Esophagus muscularis mucosa (tissue), 4 donors: ENCODE results near the gene EMILIN3. TPM values are rescaled to one million over a fixed set of nuclear protein-coding genes. Genes with fewer than 3 reads are reported as not detected.
A peak's percentile ranks its signal among the peaks of the same experiment; 100 is the strongest.

ENCODE experiments used
- DNase-seq: peaks from one replicate; pipeline ENCODE4 v3.0.0-alpha.2; 2017; ENCODE audit errors: extremely low spot score
- H3K27ac ChIP-seq, 4 donors: fragments of 200-600 bp; sonication (generic); replicated peaks in 1 of 4; 1 replicate in 3 of 4; 2 replicates in 1 of 4; pipeline ENCODE4 v1.5.1; 2016 to 2019; ENCODE audit warnings: mild to moderate bottlenecking in 1 of 4
- H3K27me3 ChIP-seq, 4 donors: fragments of 200-600 bp; sonication (generic); one replicate each; pipeline versions ENCODE4 v1.5.1 to v1.6.0; 2016 to 2019
- H3K36me3 ChIP-seq, 4 donors: fragments of 200-600 bp; sonication (generic); one replicate each; pipeline ENCODE4 v1.5.1; 2016 to 2019
- H3K4me1 ChIP-seq, 4 donors: fragments of 200-600 bp; sonication (generic); one replicate each; pipeline ENCODE4 v1.5.1; 2016 to 2019
- H3K4me3 ChIP-seq, 4 donors: fragments of 200-600 bp; sonication (generic); 1 replicate in 2 of 4; 2 replicates in 2 of 4; pipeline ENCODE4 v1.5.1; 2016 to 2019; ENCODE audit warnings: mild to moderate bottlenecking in 4 of 4, moderate library complexity in 1 of 4
- H3K9me3 ChIP-seq, 4 donors: fragments of 200-600 bp; sonication (generic); 1 replicate in 3 of 4; 2 replicates in 1 of 4; pipeline ENCODE4 v1.5.1; 2016 to 2019
- CTCF ChIP-seq, 3 experiments: fragments of 200-600 bp in 2 of 3; fragments of 450-650 bp in 1 of 3; sonication (generic) in 2 of 3; IDR thresholded peaks; one replicate each; pipeline ENCODE4 v1.5.1; 2017 to 2019; ENCODE audit warnings: antibody characterized with exemption in 3 of 3, mild to moderate bottlenecking in 2 of 3, moderate library complexity in 1 of 3
- EP300 ChIP-seq: sonication (generic); formaldehyde crosslinking; IDR thresholded peaks from one replicate; pipeline ENCODE4 v1.6.1; 2017; ENCODE audit warnings: antibody characterized with exemption
- POLR2A ChIP-seq: fragments of 450-650 bp; IDR thresholded peaks from one replicate; pipeline ENCODE4 v1.6.1; 2017; ENCODE audit warnings: antibody characterized with exemption, moderate library complexity, mild to moderate bottlenecking, low read depth
- POLR2AphosphoS5 ChIP-seq, 2 donors: sonication (generic); formaldehyde crosslinking; IDR thresholded peaks; one replicate each; pipeline ENCODE4 v1.6.1; 2017; ENCODE audit warnings: antibody characterized with exemption in 2 of 2
- WGBS: methylation state at CpG from one replicate; pipeline ENCODE4 v1.1.5; 2018; 5-methylcytosine and 5-hydroxymethylcytosine counted together
- intact Hi-C: fragments of 100-400 bp; cut with DNase I; formaldehyde crosslinking; loops from one replicate; pipeline ENCODE4 v1.15.1; 2023
- total RNA-seq, 4 donors: library from RNA; depleted of rRNA; stranded (reverse); fragments of >200 nt; gene quantifications; one replicate each; pipeline versions ENCODE4 v1.1.0 to v1.2.1, GENCODE V29; 2016

Gene EMILIN3
- total RNA-seq, 4 donors from 2014 or later: 0.83 to 5.6 (median 4.5) TPM

GRCh38 chr20:41392871-41393704, 26.5 kb upstream of the EMILIN3 start:
- Histone ChIP-seq H3K27me3 (no peaks in the 10 kb centered on the region), H3K27ac (peak overlapping the region in 3 of 4 donors; percentile 34 to 65 (median 38)), H3K36me3 (no peaks in the 10 kb centered on the region), H3K9me3 (no peaks in the 10 kb centered on the region), H3K4me1 (peaks cover 27 to 55% (median 52%) of the 10 kb centered on the region in 4 donors), H3K4me3 (no peak overlapping the region)
- intact Hi-C loops: no loop called here
- no peak for DNase-seq
- 60% methylated on average over 11 of the region's 12 CpGs for WGBS
- TF ChIP-seq EP300 (no peak), POLR2AphosphoS5 (IDR thresholded peaks at IDR 0.05) (peak; percentile 53 to 57)

DNA sequence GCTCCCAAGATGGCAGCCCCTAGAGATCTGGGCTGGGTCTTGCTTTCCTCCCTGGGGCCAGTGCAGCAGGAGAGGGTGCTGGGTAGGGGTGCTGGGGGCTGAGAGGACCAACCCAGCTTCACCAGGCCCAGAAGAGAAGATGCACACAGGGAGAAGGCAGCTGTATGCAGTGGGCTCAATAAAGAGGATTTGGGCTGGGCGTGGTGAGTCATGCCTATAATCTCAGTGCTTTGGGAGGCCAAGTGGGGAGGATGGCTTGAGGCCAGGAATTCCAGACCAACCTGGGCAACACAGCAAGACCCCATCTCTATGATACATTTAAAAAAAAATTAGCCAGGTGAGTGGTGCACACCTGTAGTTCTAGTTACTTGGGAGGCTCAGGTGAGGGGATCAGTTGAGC, 25.7 kb upstream of the EMILIN3 start:
- WGBS: 87% methylated on average over 1 of the region's 1 CpG
- Histone ChIP-seq H3K27me3 (no peaks in the 10 kb centered on the region), H3K9me3 (no peaks in the 10 kb centered on the region), H3K27ac (peak overlapping the region in 3 of 4 donors; percentile 34 to 65 (median 38)), H3K4me3 (no peak overlapping the region), H3K4me1 (peaks cover 29 to 57% (median 53%) of the 10 kb centered on the region in 4 donors), H3K36me3 (no peaks in the 10 kb centered on the region)
- no peak for TF ChIP-seq EP300
- TF ChIP-seq CTCF (IDR thresholded peaks at IDR 0.05): no peak
- no peak for TF ChIP-seq POLR2AphosphoS5 (IDR thresholded peaks at IDR 0.05)
- no peak for TF ChIP-seq POLR2A
- intact Hi-C loops: no loop called here
- DNase-seq: no peak

GRCh38 chr20:41391587-41392001, 25.0 kb upstream of the EMILIN3 start:
- H3K4me1 ChIP-seq: peaks cover 36 to 64% (median 60%) of the 10 kb centered on the region in 4 donors
- peak overlapping the region in 1 of 4 donors; percentile 34 for H3K27ac ChIP-seq

DNA sequence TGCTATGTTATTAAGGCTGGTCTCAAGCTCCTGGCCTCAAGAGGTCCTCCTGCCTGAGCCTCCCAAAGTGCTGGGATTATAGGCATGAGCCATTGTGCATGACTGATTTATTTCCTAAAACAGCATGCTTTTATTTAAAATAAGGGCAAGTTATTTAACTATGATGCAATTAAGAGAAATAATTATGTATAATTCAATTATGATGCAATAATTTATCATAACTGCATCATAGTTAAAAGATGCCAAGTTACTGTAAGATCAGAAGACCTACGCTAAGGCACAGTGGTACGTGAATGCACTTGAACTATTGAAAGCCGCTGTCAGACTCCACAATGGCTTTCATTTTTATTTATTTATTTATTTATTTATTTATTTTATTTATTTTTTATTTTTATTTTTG, 24.3 kb upstream of the EMILIN3 start:
- Histone ChIP-seq H3K36me3 (no peaks in the 10 kb centered on the region), H3K27me3 (no peaks in the 10 kb centered on the region), H3K4me3 (no peak overlapping the region), H3K27ac (no peak overlapping the region), H3K9me3 (no peaks in the 10 kb centered on the region), H3K4me1 (peaks cover 34 to 60% (median 55%) of the 10 kb centered on the region in 4 donors)
- 100% methylated on average over 3 of the region's 3 CpGs for WGBS
- intact Hi-C loops: no loop called here
- TF ChIP-seq POLR2A (no peak), EP300 (no peak)
- DNase-seq: no peak

More at GRCh38 chr20:41391587-41392001, 25.0 kb upstream of the EMILIN3 start:
- no peaks in the 10 kb centered on the region for H3K9me3 ChIP-seq
- no peak overlapping the region for H3K4me3 ChIP-seq
- no peaks in the 10 kb centered on the region for H3K36me3 ChIP-seq
- H3K27me3 ChIP-seq: no peaks in the 10 kb centered on the region
- TF ChIP-seq CTCF (IDR thresholded peaks at IDR 0.05) (no peak), POLR2AphosphoS5 (IDR thresholded peaks at IDR 0.05) (no peak), EP300 (no peak), POLR2A (no peak)
- DNase-seq: no peak
- intact Hi-C loops: no loop called here
- whole genome bisulfite sequencing: 96% methylated on average over 10 of the region's 10 CpGs

DNA sequence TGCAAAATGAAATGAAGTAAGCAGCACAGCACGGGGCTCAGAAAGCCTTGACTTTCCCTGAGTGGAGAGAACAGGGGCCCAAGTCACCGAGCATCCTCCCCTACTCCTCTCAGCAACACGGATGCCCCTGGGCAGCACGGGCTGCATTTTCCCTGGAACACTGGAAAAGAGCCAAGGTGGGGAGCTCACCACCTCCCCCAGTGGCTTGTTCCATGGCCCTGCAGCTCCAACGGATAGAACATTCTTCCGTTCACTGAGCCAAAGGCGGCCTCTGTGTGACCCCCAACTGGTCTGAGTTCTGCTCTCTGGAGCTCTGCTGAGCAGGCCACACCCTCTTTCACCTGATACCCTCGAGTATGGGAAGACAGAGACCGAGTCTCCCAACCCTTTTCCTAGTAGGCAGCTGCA, 20.8 kb upstream of the EMILIN3 start:
- no peak for TF ChIP-seq POLR2A
- TF ChIP-seq CTCF (IDR thresholded peaks at IDR 0.05): peak in 1 of 3 experiments; percentile 5
- Histone ChIP-seq H3K27ac (peak overlapping the region in 1 of 4 donors; percentile 11), H3K4me3 (no peak overlapping the region), H3K9me3 (no peaks in the 10 kb centered on the region), H3K27me3 (no peaks in the 10 kb centered on the region), H3K4me1 (peaks cover 11 to 26% (median 22%) of the 10 kb centered on the region in 4 donors), H3K36me3 (no peaks in the 10 kb centered on the region)
- intact Hi-C loops: no loop called here
- no peak for DNase-seq
- WGBS: 56% methylated on average over 9 of the region's 9 CpGs
